Trophoblast cell (in vitro differentiated cells and primary cell): Measurements from ENCODE around the gene PCDHA10.

Experiments used
- DNase-seq, 2 donors: peaks; one replicate each; pipeline ENCODE4 v3.0.0-alpha.2; 2016
- H2AFZ ChIP-seq: 2 replicates; pipeline ENCODE4 v1.6.1; 2013; ENCODE audit warnings: low read length, moderate library complexity, mild to moderate bottlenecking; ENCODE audit not compliant: insufficient read depth, poor library complexity
- H2AK5ac ChIP-seq: 2 replicates; pipeline ENCODE4 v1.6.1; 2013; ENCODE audit warnings: mild to moderate bottlenecking, low read length
- H2BK120ac ChIP-seq: 2 replicates; pipeline ENCODE4 v1.6.1; 2013; ENCODE audit warnings: low read length, mild to moderate bottlenecking, moderate library complexity; ENCODE audit not compliant: insufficient read depth, poor library complexity
- H2BK12ac ChIP-seq: 2 replicates; pipeline ENCODE4 v1.6.1; 2013; ENCODE audit warnings: mild to moderate bottlenecking, low read length, moderate library complexity
- H2BK5ac ChIP-seq: 2 replicates; pipeline ENCODE4 v1.6.1; 2013; ENCODE audit warnings: low read length, low read depth, moderate library complexity, mild to moderate bottlenecking; ENCODE audit not compliant: poor library complexity
- H3K14ac ChIP-seq: 2 replicates; pipeline ENCODE4 v1.6.1; 2013; ENCODE audit warnings: mild to moderate bottlenecking, low read length
- H3K18ac ChIP-seq: 2 replicates; pipeline ENCODE4 v1.6.1; 2013; ENCODE audit warnings: mild to moderate bottlenecking, low read length
- H3K23ac ChIP-seq: 2 replicates; pipeline ENCODE4 v1.6.1; 2013; ENCODE audit warnings: low read length
- H3K27ac ChIP-seq: 2 replicates; pipeline ENCODE4 v1.5.1; 2013; ENCODE audit warnings: low read depth, mild to moderate bottlenecking, inconsistent platforms, low read length, moderate library complexity
- H3K27me3 ChIP-seq: 2 replicates; pipeline ENCODE4 v1.6.1; 2013; ENCODE audit warnings: inconsistent platforms, mild to moderate bottlenecking, low read length, moderate library complexity; ENCODE audit not compliant: insufficient read depth
- H3K36me3 ChIP-seq, 2 experiments: 1 replicate in 1 of 2; 2 replicates in 1 of 2; pipeline ENCODE4 v1.6.1; 2013; ENCODE audit warnings: low read length in 2 of 2, mild to moderate bottlenecking in 2 of 2, moderate library complexity in 1 of 2; ENCODE audit not compliant: insufficient read depth in 2 of 2, control insufficient read depth in 1 of 2
- H3K4ac ChIP-seq: 2 replicates; pipeline ENCODE4 v1.6.1; 2013; ENCODE audit warnings: low read depth, mild to moderate bottlenecking, low read length, moderate library complexity
- H3K4me1 ChIP-seq, 2 experiments: 1 replicate in 1 of 2; 2 replicates in 1 of 2; pipeline ENCODE4 v1.6.1; 2013; ENCODE audit warnings: low read length in 2 of 2, mild to moderate bottlenecking in 2 of 2, moderate library complexity in 1 of 2; ENCODE audit not compliant: insufficient read depth in 2 of 2, control insufficient read depth in 1 of 2
- H3K4me2 ChIP-seq: 2 replicates; pipeline ENCODE4 v1.6.1; 2013; ENCODE audit warnings: inconsistent platforms, mild to moderate bottlenecking, low read length, moderate library complexity
- H3K4me3 ChIP-seq: 2 replicates; pipeline ENCODE4 v1.5.1; 2013; ENCODE audit warnings: mild to moderate bottlenecking, low read depth, low read length, inconsistent platforms
- H3K79me1 ChIP-seq: one replicate; pipeline ENCODE4 v1.6.1; 2013; ENCODE audit warnings: low read length
- H3K79me2 ChIP-seq: 2 replicates; pipeline ENCODE4 v1.6.1; 2013; ENCODE audit warnings: low read length, mild to moderate bottlenecking; ENCODE audit not compliant: control insufficient read depth, insufficient read depth, poor library complexity
- H3K9ac ChIP-seq: 2 replicates; pipeline ENCODE4 v1.6.1; 2013; ENCODE audit warnings: mild to moderate bottlenecking, low read length
- H3K9me3 ChIP-seq: 2 replicates; pipeline ENCODE4 v1.6.1; 2013; ENCODE audit warnings: low read depth, mild to moderate bottlenecking, control low read depth, inconsistent platforms, low read length; ENCODE audit not compliant: insufficient read depth
- H4K12ac ChIP-seq: 2 replicates; pipeline ENCODE4 v1.6.1; 2013; ENCODE audit warnings: low read depth, mild to moderate bottlenecking, low read length, moderate library complexity
- H4K8ac ChIP-seq: 2 replicates; pipeline ENCODE4 v1.6.1; 2013; ENCODE audit warnings: low read depth, mild to moderate bottlenecking, low read length, moderate library complexity
- H4K91ac ChIP-seq: one replicate; pipeline ENCODE4 v1.6.1; 2013; ENCODE audit warnings: low read depth, mild to moderate bottlenecking, low read length, moderate library complexity
- WGBS: extraction: QIAGEN DNeasy Blood & Tissue Kit; methylation state at CpG from one replicate; pipeline ENCODE4 v1.1.7; 2013; ENCODE audit warnings: missing lambda C conversion rate; ENCODE audit not compliant: insufficient read length, insufficient coverage; ENCODE audit errors: extremely low coverage; 5-methylcytosine and 5-hydroxymethylcytosine counted together

PCDHA10 gene

DNA sequence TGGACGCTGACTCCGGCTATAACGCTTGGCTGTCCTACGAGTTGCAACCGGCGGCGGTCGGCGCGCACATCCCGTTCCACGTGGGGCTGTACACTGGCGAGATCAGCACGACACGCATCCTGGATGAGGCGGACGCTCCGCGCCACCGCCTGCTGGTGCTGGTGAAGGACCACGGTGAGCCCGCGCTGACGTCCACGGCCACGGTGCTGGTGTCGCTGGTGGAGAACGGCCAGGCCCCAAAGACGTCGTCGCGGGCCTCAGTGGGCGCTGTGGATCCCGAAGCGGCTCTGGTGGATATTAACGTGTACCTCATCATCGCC lies 21.5 kb downstream of the PCDHA10 start:
- Histone ChIP-seq H3K79me1 (no peaks in the 10 kb centered on the region), H3K27ac (no peak overlapping the region), H3K27me3 (no peaks in the 10 kb centered on the region), H3K18ac (no peak overlapping the region), H4K8ac (no peak overlapping the region), H3K4ac (no peak overlapping the region), H2BK5ac (no peak overlapping the region), H2AFZ (no peak overlapping the region), H3K79me2 (peaks cover 2% of the 10 kb centered on the region), H2AK5ac (no peak overlapping the region), H3K4me1 (no peaks in the 10 kb centered on the region), H3K9me3 (peaks cover 6% of the 10 kb centered on the region), H3K14ac (no peak overlapping the region), H4K12ac (no peak overlapping the region), H3K4me3 (no peak overlapping the region), H3K4me2 (no peak overlapping the region), H3K9ac (no peak overlapping the region), H2BK12ac (no peak overlapping the region), H2BK120ac (no peak overlapping the region), H4K91ac (no peak overlapping the region), H3K36me3 (peaks cover 8 to 10% of the 10 kb centered on the region in 2 experiments), H3K23ac (no peak overlapping the region)
- DNase-seq, result no peak
- no CpG with 5 or more reads among the region's 37 CpGs for WGBS

DNA sequence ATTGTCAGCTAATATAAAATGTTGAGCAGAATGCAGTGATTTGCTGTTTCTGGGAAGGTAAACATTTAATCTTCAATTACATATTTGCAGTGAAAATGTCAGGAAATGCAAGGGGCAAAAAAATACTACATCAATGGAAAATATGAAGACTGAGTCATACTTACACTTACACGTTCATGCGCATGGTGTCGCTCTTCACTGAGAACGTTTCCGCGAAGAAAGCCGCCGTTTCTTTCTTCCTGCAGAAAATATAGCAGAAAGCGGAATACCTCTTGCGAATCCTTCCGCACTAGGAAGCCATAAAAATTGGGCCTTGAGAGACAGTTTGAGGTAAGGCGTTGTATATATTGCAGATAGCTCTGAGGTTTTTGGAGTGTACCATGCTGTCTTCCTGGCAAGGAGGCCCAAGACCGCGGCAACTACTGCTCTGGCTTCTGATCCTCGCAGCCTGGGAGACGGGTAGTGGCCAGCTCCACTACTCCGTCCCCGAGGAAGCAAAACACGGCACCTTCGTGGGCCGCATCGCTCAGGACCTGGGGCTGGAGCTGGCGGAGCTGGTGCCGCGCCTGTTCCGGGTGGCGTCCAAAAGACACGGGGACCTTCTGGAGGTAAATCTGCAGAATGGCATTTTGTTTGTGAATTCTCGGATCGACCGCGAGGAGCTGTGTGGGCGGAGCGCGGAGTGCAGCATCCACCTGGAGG lies 26.3 kb downstream of the PCDHA10 start, which contains the start of gene PCDHA13:
Gene PCDHA13, plus strand, starts transcription at position 236 of the 702 bp plus-strand sequence. Its CDS starts 145 bp downstream, at position 381.
- H4K12ac ChIP-seq, result no peak within 1 kb of the TSS
- no peak for DNase-seq
- no peaks in the 10 kb centered on the region for H3K79me1 ChIP-seq
- no peak within 1 kb of the TSS for H2BK5ac ChIP-seq
- H2AFZ ChIP-seq, result no peak within 1 kb of the TSS
- H3K4me2 ChIP-seq, result no peak within 1 kb of the TSS
- H3K4me1 ChIP-seq, result no peaks in the 10 kb centered on the region
- no peak within 1 kb of the TSS for H3K27ac ChIP-seq
- no peaks in the 10 kb centered on the region for H3K79me2 ChIP-seq
- H2BK12ac ChIP-seq, result no peak within 1 kb of the TSS
- H3K4me3 ChIP-seq, result no peak within 1 kb of the TSS
- H3K36me3 ChIP-seq, result peaks cover 6 to 14% of the 10 kb centered on the region in 2 experiments
- H3K14ac ChIP-seq, result no peak within 1 kb of the TSS
- no peak within 1 kb of the TSS for H3K23ac ChIP-seq
- H3K27me3 ChIP-seq, result no peaks in the 10 kb centered on the region
- H3K18ac ChIP-seq, result no peak within 1 kb of the TSS
- H3K4ac ChIP-seq, result no peak within 1 kb of the TSS
- H2BK120ac ChIP-seq, result no peak within 1 kb of the TSS
- no peak within 1 kb of the TSS for H3K9ac ChIP-seq
- no peak within 1 kb of the TSS for H4K8ac ChIP-seq
- H2AK5ac ChIP-seq, result no peak within 1 kb of the TSS
- WGBS, result no CpG with 5 or more reads among the region's 35 CpGs
- no peak within 1 kb of the TSS for H4K91ac ChIP-seq
- peaks cover 2% of the 10 kb centered on the region for H3K9me3 ChIP-seq

DNA sequence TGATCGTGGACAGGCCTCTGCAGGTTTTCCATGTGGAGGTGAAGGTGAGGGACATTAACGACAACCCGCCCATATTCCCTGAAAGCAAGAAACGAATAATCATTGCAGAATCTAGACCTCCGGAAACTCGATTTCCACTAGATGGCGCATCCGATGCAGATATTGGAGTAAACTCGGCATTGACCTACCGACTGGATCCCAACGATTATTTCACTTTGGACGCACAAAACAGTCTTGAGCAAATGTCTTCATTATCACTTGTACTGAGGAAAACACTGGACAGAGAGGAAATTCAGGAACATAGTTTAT lies 26.8 kb downstream of the PCDHA10 start:
- Histone ChIP-seq H3K4ac (no peak overlapping the region), H3K9ac (no peak overlapping the region), H3K27me3 (no peaks in the 10 kb centered on the region), H2BK120ac (no peak overlapping the region), H3K4me1 (no peaks in the 10 kb centered on the region), H4K12ac (no peak overlapping the region), H3K14ac (no peak overlapping the region), H3K79me1 (no peaks in the 10 kb centered on the region), H2BK12ac (no peak overlapping the region), H3K79me2 (no peaks in the 10 kb centered on the region), H3K23ac (no peak overlapping the region), H4K91ac (no peak overlapping the region), H3K4me3 (no peak overlapping the region), H3K9me3 (peaks cover 2% of the 10 kb centered on the region), H3K27ac (no peak overlapping the region), H4K8ac (no peak overlapping the region), H2AFZ (no peak overlapping the region), H2BK5ac (no peak overlapping the region), H2AK5ac (no peak overlapping the region), H3K18ac (no peak overlapping the region), H3K4me2 (no peak overlapping the region), H3K36me3 (peaks cover under 1 to 9% of the 10 kb centered on the region in 2 experiments)
- no CpG with 5 or more reads among the region's 12 CpGs for WGBS
- DNase-seq, result no peak

DNA sequence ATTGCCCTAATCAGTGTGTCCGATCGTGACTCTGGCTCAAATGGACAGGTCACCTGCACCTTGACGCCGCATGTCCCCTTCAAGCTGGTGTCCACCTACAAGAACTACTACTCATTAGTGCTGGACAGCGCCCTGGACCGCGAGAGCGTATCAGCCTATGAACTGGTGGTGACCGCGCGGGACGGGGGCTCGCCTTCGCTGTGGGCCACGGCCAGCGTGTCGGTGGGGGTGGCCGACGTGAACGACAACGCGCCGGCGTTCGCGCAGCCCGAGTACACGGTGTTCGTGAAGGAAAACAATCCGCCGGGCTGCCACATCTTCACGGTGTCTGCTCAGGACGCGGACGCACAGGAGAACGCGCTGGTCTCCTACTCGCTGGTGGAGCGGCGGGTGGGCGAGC lies 27.7 kb downstream of the PCDHA10 start:
- Histone ChIP-seq H2AK5ac (no peak overlapping the region), H4K12ac (no peak overlapping the region), H3K9me3 (peaks cover 2% of the 10 kb centered on the region), H2BK5ac (no peak overlapping the region), H3K4ac (no peak overlapping the region), H2BK12ac (no peak overlapping the region), H3K79me2 (no peaks in the 10 kb centered on the region), H4K8ac (no peak overlapping the region), H3K4me1 (no peaks in the 10 kb centered on the region), H4K91ac (no peak overlapping the region), H2BK120ac (no peak overlapping the region), H3K79me1 (no peaks in the 10 kb centered on the region), H3K4me2 (no peak overlapping the region), H3K23ac (no peak overlapping the region), H3K27me3 (no peaks in the 10 kb centered on the region), H2AFZ (no peak overlapping the region), H3K27ac (no peak overlapping the region), H3K36me3 (peaks cover 0 to 9% of the 10 kb centered on the region in 2 experiments), H3K18ac (no peak overlapping the region), H3K14ac (no peak overlapping the region), H3K9ac (no peak overlapping the region), H3K4me3 (no peak overlapping the region)
- WGBS, result no CpG with 5 or more reads among the region's 41 CpGs
- DNase-seq, result no peak
